ENCODE data around the gene OR2B2.
"Not testable (repeated sequence)": the region's sequence is repeated elsewhere in the genome, so short reads cannot be mapped to it uniquely, and the experiment has no call there.

OR2B2 gene

DNA sequence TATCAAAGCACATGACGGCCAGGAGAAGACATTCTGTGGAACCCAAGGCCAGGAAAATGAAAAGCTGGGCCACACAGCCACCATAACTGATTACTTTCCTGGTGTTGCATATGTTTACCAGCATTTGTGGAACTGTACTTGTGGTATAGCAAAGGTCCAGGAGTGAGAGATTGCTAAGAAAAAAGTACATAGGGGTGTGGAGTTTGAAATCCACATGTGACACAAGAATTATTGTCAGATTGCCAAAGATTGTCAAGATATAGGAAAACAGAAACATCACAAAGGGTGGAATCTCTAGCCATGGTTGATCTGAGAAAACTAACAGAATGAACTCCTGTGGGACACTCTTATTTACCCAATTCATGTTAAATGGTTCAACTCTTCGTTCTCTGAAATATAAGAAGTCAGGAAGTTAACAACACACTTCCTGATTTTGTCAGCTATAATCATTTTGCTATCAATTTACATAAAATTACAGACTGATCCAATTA lies at the start of gene OR2B2:
Gene OR2B2 (minus strand): TSS at position 441 of the 491 bp plus-strand sequence. CDS start 77 bp downstream, at position 364.
- Histone ChIP-seq H3K9me3 (ENCODE audit: severe bottlenecking) (no peaks in the 10 kb centered on the region), H3K4me1 (ENCODE audit: insufficient read depth, poor library complexity, severe bottlenecking) (no peaks in the 10 kb centered on the region), H3K4me3 (ENCODE audit: severe bottlenecking) (no peak within 1 kb of the TSS), H3K27ac (ENCODE audit: poor library complexity, severe bottlenecking) (no peak within 1 kb of the TSS), H3K27me3 (ENCODE audit: insufficient read depth, poor library complexity, severe bottlenecking) (peaks cover 9% of the 10 kb centered on the region), H3K36me3 (ENCODE audit: low read depth) (no peaks in the 10 kb centered on the region)
- no peak for TF ChIP-seq CTCF (IDR thresholded peaks at IDR 0.05; ENCODE audit: poor library complexity, severe bottlenecking)
- ATAC-seq (ENCODE audit: low read depth) (no peak), DNase-seq (ENCODE audit: low spot score) (no peak)

DNA sequence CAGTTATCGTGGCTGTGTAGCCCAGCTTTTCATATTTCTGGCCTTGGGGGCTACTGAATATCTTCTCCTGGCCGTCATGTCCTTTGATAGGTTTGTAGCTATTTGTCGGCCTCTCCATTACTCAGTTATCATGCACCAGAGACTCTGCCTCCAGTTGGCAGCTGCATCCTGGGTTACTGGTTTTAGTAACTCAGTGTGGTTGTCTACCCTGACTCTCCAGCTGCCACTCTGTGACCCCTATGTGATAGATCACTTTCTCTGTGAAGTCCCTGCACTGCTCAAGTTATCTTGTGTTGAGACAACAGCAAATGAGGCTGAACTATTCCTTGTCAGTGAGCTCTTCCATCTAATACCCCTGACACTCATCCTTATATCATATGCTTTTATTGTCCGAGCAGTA lies 45.3 kb upstream of the OR2B2 start:
- TF ChIP-seq CTCF (IDR thresholded peaks at IDR 0.05; ENCODE audit: poor library complexity, severe bottlenecking), result no peak
- no peak overlapping the region for H3K4me3 ChIP-seq (ENCODE audit: severe bottlenecking)
- DNase-seq (ENCODE audit: low spot score), result no peak
- no peak for ATAC-seq (ENCODE audit: low read depth)
- H3K4me1 ChIP-seq (ENCODE audit: insufficient read depth, poor library complexity, severe bottlenecking), result no peaks in the 10 kb centered on the region
- H3K27ac ChIP-seq (ENCODE audit: poor library complexity, severe bottlenecking), result no peak overlapping the region
- H3K9me3 ChIP-seq (ENCODE audit: severe bottlenecking), result no peaks in the 10 kb centered on the region
- peaks cover 31% of the 10 kb centered on the region for H3K27me3 ChIP-seq (ENCODE audit: insufficient read depth, poor library complexity, severe bottlenecking)
- no peaks in the 10 kb centered on the region for H3K36me3 ChIP-seq (ENCODE audit: low read depth)

DNA sequence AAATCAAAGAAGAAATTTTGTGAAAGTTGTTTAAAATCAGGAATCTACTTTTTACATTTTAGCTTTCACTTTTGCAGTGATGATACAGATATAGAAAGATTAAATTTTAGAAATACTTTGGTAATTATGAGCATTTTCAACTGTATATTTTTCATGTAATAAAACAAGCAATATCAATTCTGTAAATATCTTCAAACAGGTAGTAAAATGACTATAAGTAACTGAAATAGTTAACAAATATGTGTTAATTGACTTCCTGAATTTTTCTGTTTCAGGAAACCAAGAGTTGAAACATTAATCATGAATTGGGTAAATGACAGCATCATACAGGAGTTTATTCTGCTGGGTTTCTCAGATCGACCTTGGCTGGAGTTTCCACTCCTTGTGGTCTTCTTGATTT lies 44.7 kb upstream of the OR2B2 start, which contains the start of gene OR2B6:
Gene OR2B6 (plus strand): TSS at position 301 of the 400 bp plus-strand sequence. CDS start 0 bp downstream, at position 301.
- TF ChIP-seq CTCF (IDR thresholded peaks at IDR 0.05; ENCODE audit: poor library complexity, severe bottlenecking), result no peak
- DNase-seq (ENCODE audit: low spot score) (no peak), ATAC-seq (ENCODE audit: low read depth) (no peak)

DNA sequence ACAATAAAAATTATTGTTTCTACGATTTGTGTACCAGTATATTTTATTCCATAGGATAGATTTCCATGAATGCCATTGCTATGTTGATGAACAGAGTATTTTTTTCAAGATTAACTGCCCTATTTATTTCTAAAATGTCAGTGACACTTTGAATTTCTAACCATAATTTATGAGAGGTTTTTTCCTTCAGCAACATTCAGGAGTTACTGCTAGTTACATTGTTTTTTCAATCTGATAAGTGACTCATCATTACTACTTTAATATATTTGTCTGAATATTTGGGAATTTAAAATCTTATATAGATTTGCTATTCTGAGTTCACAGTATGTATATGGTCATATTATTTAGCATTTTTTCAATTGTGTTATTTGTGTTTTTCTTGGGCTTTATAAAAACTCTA lies 38.8 kb upstream of the OR2B2 start:
- H3K27me3 ChIP-seq (ENCODE audit: insufficient read depth, poor library complexity, severe bottlenecking), result peaks cover 44% of the 10 kb centered on the region
- no peak for TF ChIP-seq CTCF (IDR thresholded peaks at IDR 0.05; ENCODE audit: poor library complexity, severe bottlenecking)

More for the DNA sequence above, 44.7 kb upstream of the OR2B2 start, which contains the start of gene OR2B6:
- Histone ChIP-seq H3K27me3 (ENCODE audit: insufficient read depth, poor library complexity, severe bottlenecking) (peaks cover 37% of the 10 kb centered on the region), H3K36me3 (ENCODE audit: low read depth) (no peaks in the 10 kb centered on the region), H3K9me3 (ENCODE audit: severe bottlenecking) (no peaks in the 10 kb centered on the region), H3K4me3 (ENCODE audit: severe bottlenecking) (no peak within 1 kb of the TSS), H3K27ac (ENCODE audit: poor library complexity, severe bottlenecking) (no peak within 1 kb of the TSS), H3K4me1 (ENCODE audit: insufficient read depth, poor library complexity, severe bottlenecking) (no peaks in the 10 kb centered on the region)

DNA sequence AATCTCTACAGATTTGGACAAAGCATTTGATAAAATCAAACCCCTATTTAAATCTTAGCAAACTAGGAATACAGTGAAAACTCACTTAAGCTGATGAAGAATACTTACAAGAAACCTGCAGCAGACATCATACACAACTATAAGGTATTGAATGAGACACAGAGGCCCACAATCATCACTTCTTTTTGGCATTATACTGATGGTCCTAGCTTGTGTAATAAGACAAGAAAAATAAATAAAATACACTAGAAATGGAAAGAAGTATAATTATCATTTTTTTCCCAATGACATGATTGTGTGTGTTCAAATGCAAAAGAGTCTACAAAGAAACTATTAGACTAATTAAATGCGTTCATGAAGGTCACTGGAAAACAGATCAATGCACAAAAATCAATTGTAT lies 36.0 kb upstream of the OR2B2 start:
- H3K36me3 ChIP-seq (ENCODE audit: low read depth), result no peaks in the 10 kb centered on the region
- no peaks in the 10 kb centered on the region for H3K4me1 ChIP-seq (ENCODE audit: insufficient read depth, poor library complexity, severe bottlenecking)
- peaks cover 30% of the 10 kb centered on the region for H3K27me3 ChIP-seq (ENCODE audit: insufficient read depth, poor library complexity, severe bottlenecking)
- no peak for DNase-seq (ENCODE audit: low spot score)
- no peak overlapping the region for H3K4me3 ChIP-seq (ENCODE audit: severe bottlenecking)
- H3K27ac ChIP-seq (ENCODE audit: poor library complexity, severe bottlenecking), result no peak overlapping the region
- ATAC-seq (ENCODE audit: low read depth), result no peak
- TF ChIP-seq CTCF (IDR thresholded peaks at IDR 0.05; ENCODE audit: poor library complexity, severe bottlenecking), result no peak
- H3K9me3 ChIP-seq (ENCODE audit: severe bottlenecking), result no peaks in the 10 kb centered on the region

More for the DNA sequence above, 38.8 kb upstream of the OR2B2 start:
- Histone ChIP-seq H3K4me3 (ENCODE audit: severe bottlenecking) (no peak overlapping the region), H3K27ac (ENCODE audit: poor library complexity, severe bottlenecking) (no peak overlapping the region), H3K4me1 (ENCODE audit: insufficient read depth, poor library complexity, severe bottlenecking) (no peaks in the 10 kb centered on the region), H3K36me3 (ENCODE audit: low read depth) (no peaks in the 10 kb centered on the region), H3K9me3 (ENCODE audit: severe bottlenecking) (no peaks in the 10 kb centered on the region)
- DNase-seq (ENCODE audit: low spot score), result no peak
- no peak for ATAC-seq (ENCODE audit: low read depth)

- DNase-seq (ENCODE audit: low spot score); H3K4me1 ChIP-seq (ENCODE audit: insufficient read depth, poor library complexity, severe bottlenecking); H3K27ac ChIP-seq (ENCODE audit: poor library complexity, severe bottlenecking); H3K36me3 ChIP-seq (ENCODE audit: low read depth); H3K4me3 ChIP-seq (ENCODE audit: severe bottlenecking); ATAC-seq (ENCODE audit: low read depth); H3K9me3 ChIP-seq (ENCODE audit: severe bottlenecking): not testable (repeated sequence)
- H3K27me3 ChIP-seq (ENCODE audit: insufficient read depth, poor library complexity, severe bottlenecking), result peaks cover 22% of the 10 kb centered on the region
Observed at GRCh38 chr6:27943072-27943471, 30.9 kb upstream of the OR2B2 start.

Data from RWPE2 (cell line).